ENCODE data around the gene ITGB1. TPM values are rescaled to one million over a fixed set of nuclear protein-coding genes. Genes with fewer than 3 reads are reported as not detected.

ITGB1 gene
- total and polyA plus RNA-seq, 2 of the 8 experiments (the other 6 are each of a cell fraction or from before 2014, with no cell fraction given), result 82.7 to 321 TPM

- H3K27me3 ChIP-seq (replicated peaks in 1 of 4; ENCODE audit: control insufficient read depth in 3 of 4, extremely low read depth in 1 of 4, insufficient read depth in 3 of 4, low read length in 3 of 4), result no peaks in the 10 kb centered on the region
- ChIA-PET CTCF (ENCODE audit: partially characterized antibody) (interaction anchor here (0.9 to 2.0 kb wide), 7 partner anchors 22 to 211 kb away, joined by 3 to 9 read pairs (median 5); no protein-coding TSS in a partner anchor), POLR2A (ENCODE audit: partially characterized antibody) (interaction anchor here (1.0 kb wide), 1 partner anchor 11 kb away, joined by 4 read pairs; no protein-coding TSS in a partner anchor)
- H4K91ac ChIP-seq (replicated peaks; ENCODE audit: insufficient read length, low read length), result no peak overlapping the region
- H3K79me2 ChIP-seq (ENCODE audit: control insufficient read depth in 1 of 2, insufficient read depth in 2 of 2, low read length in 2 of 2), result no peaks in the 10 kb centered on the region
- no peak overlapping the region for H3K14ac ChIP-seq (ENCODE audit: insufficient read length)
- H2BK12ac ChIP-seq (ENCODE audit: low read depth, low read length), result no peak overlapping the region
- DNase-seq (ENCODE audit: low read depth in 1 of 2, low spot score in 2 of 2) (no peak), FAIRE-seq (no peak)
- no peak overlapping the region for H3K4ac ChIP-seq (replicated peaks; ENCODE audit: insufficient read length, low read depth, low read length)
- peaks cover 6 to 12% (median 9%) of the 10 kb centered on the region in 4 experiments; a peak in 6 of 7 replicates for H3K4me1 ChIP-seq (replicated peaks in 1 of 4; ENCODE audit: control insufficient read depth in 3 of 4, insufficient read depth in 4 of 4, low read length in 3 of 4)
- no peaks in the 10 kb centered on the region for H4K20me1 ChIP-seq (replicated peaks in 1 of 2; ENCODE audit: control insufficient read depth in 1 of 2, insufficient read depth in 2 of 2, low read length in 2 of 2)
- H3K56ac ChIP-seq (replicated peaks; ENCODE audit: insufficient read length, low read depth, low read length), result no peak overlapping the region
- H4K8ac ChIP-seq (ENCODE audit: extremely low read depth, insufficient read depth, low read length), result no peak overlapping the region
- H2AFZ ChIP-seq (ENCODE audit: low read length), result no peak overlapping the region
- H3K9me3 ChIP-seq (ENCODE audit: insufficient read depth in 2 of 2, low read depth in 1 of 2, low read length in 1 of 2), result no peaks in the 10 kb centered on the region
- H2BK120ac ChIP-seq (replicated peaks; ENCODE audit: low read depth, low read length), result no peak overlapping the region
- no peak overlapping the region for H3K4me3 ChIP-seq (ENCODE audit: extremely low read depth in 1 of 4, insufficient read depth in 2 of 4, low read depth in 3 of 4, low read length in 4 of 4)
- H3K36me3 ChIP-seq (ENCODE audit: control insufficient read depth in 2 of 4, insufficient read depth in 4 of 4, low read length in 3 of 4), result no peaks in the 10 kb centered on the region
- no peak overlapping the region for H3K18ac ChIP-seq (ENCODE audit: extremely low read depth, low read length)
- no peak overlapping the region for H3K23ac ChIP-seq (ENCODE audit: insufficient read length)
- no peak overlapping the region for H2BK15ac ChIP-seq (ENCODE audit: low read length)
- no peaks in the 10 kb centered on the region for H3K79me1 ChIP-seq (ENCODE audit: low read depth, low read length)
- H2BK20ac ChIP-seq (ENCODE audit: low read length), result no peak overlapping the region
- no peak overlapping the region for H3K9ac ChIP-seq (replicated peaks in 1 of 4; ENCODE audit: extremely low read depth in 1 of 4, low read depth in 3 of 4, low read length in 3 of 4)
- no peak overlapping the region for H2BK5ac ChIP-seq (ENCODE audit: low read depth, low read length)
- WGBS, 2 experiments (ENCODE audit: extremely low coverage in 1 of 2, insufficient coverage in 1 of 2, insufficient read length in 1 of 2, insufficient replicate concordance in 2 of 2, low coverage in 1 of 2, low lambda C conversion rate in 2 of 2, missing lambda C conversion rate in 1 of 2), result 87% methylated on average over 11 of the region's 11 CpGs; no CpG with 5 or more reads in 1 of the 2 experiments
- peak overlapping the region in 1 of 2 experiments; percentile 61; a peak in 1 of 4 replicates for H3K4me2 ChIP-seq (ENCODE audit: insufficient read depth in 1 of 2, low read depth in 2 of 2, low read length in 2 of 2)
- H2AK5ac ChIP-seq (ENCODE audit: low read depth, low read length), result no peak overlapping the region
- no peak overlapping the region for H3K27ac ChIP-seq (ENCODE audit: low read depth, low read length)
- 0 out of 2 replicates have a peak, but pooled peaks cover 2% of the 10 kb centered on the region for H3K23me2 ChIP-seq (ENCODE audit: low read depth, low read length)
- no peak overlapping the region for H4K5ac ChIP-seq (ENCODE audit: insufficient read length, low read depth, low read length)
- TF ChIP-seq TAF1 (IDR thresholded peaks at IDR 0.05; ENCODE audit: low read depth, low read length) (no peak), CBX8 (IDR thresholded peaks at IDR 0.05; ENCODE audit: borderline replicate concordance, low read depth, low read length) (no peak), ZNF274 (IDR thresholded peaks at IDR 0.05; ENCODE audit: borderline replicate concordance, extremely low read depth, low read length) (no peak), CREB1 (IDR thresholded peaks at IDR 0.05) (no peak), SP4 (IDR thresholded peaks at IDR 0.05; ENCODE audit: low read length) (no peak), EP300 (IDR thresholded peaks at IDR 0.05; ENCODE audit: borderline replicate concordance in 1 of 2, low read depth in 2 of 2, low read length in 2 of 2) (no peak), SUZ12 (IDR thresholded peaks at IDR 0.05; ENCODE audit: low read length) (no peak), YY1 (IDR thresholded peaks at IDR 0.05; ENCODE audit: low read depth, low read length) (no peak), SIRT6 (IDR thresholded peaks at IDR 0.05; ENCODE audit: low read length) (no peak), CHD2 (IDR thresholded peaks at IDR 0.05; ENCODE audit: low read length) (no peak), CEBPB (IDR thresholded peaks at IDR 0.05; ENCODE audit: low read depth, low read length) (no peak), PHF8 (conservative IDR thresholded peaks at IDR 0.05; ENCODE audit: low read depth, low read length) (no peak), CTBP2 (IDR thresholded peaks at IDR 0.05; ENCODE audit: borderline replicate concordance, insufficient read depth, insufficient read length, low read length) (no peak), SIN3A (conservative IDR thresholded peaks at IDR 0.05 in 1 of 2, IDR thresholded peaks at IDR 0.05 in 1 of 2; ENCODE audit: low read depth in 1 of 2, low read length in 2 of 2) (no peak)
These were observed 48.4 kb upstream of the ITGB1 start for GRCh38 chr10:33006342-33006887.

Data from H1 (cell line).